Activated CD8-positive, alpha-beta memory T cell treated with anti-CD3 and anti-CD28 coated beads, Interleukin-2, amount 50 U/mL, for 48 hours (primary cell): ENCODE results near the gene RCC2.

Experiments
- DNase-seq: peaks from one replicate; pipeline ENCODE4 v3.0.0-alpha.2; 2020

The RCC2 gene

GRCh38 chr1:17369466-17369865, 70.0 kb downstream of the RCC2 start:
- no peak for DNase-seq

DNA sequence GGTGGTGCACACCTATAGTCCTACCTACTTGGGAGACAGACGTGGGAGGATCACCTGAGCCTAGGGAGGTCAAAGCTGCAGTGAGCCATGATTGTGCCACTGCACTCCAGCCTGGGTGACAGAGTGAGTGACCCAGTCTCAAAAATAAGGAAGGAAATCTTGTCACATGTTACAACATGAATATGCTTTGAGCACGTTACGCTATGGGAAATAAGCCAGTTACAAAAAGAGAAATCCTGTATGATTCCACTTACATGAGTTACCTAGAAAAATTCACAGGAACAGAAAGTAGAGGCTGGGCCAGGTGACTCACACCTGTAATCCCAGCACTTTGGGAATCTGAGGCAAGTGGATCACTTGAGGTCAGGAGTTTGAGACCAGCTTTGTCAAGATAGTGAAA, 74.2 kb downstream of the RCC2 start:
- DNase-seq, result no peak

DNA sequence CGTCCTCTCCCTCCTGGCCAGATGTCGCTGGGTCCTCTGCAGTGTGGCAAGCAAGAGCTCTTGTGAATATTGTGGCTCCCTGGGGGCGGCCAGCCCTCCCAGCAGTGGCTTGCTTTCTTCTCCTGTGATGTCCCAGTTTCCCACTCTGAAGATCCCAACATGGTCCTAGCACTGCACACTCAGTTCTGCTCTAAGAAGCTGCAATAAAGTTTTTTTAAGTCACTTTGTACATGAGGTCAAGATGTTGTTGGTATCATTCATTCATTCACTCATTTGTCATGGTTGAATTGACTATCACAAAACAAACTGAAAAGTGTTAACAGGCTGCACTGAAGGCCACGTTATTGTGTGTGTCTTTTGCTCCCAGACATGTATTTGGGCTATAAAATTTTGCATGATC, 75.7 kb downstream of the RCC2 start:
- no peak for DNase-seq

- DNase-seq, result no peak
Observed at GRCh38 chr1:17363351-17363750, 76.1 kb downstream of the RCC2 start.

GRCh38 chr1:17361687-17362086, 77.8 kb downstream of the RCC2 start:
- DNase-seq, result no peak

- DNase-seq, result no peak
Observed at GRCh38 chr1:17360272-17360956, 79.1 kb downstream of the RCC2 start.

DNA sequence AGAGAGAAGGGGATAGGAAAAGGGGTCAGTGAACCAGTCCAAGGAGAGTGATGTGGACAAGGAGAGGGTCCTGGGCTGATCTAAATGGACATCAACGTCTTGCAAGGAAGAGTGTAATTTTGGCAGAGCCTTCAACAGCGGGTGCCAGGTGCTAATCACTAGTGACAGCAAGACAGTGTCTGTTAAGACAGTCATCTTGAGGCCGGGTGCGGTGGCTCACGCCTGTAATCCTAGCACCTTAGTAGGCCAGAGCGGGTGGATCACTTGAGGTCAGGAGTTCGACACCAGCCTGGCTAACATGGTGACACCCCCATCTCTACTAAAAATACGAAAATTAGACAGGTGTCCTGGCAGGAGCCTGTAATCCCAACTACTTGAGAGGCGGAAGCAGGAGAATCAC, 79.7 kb downstream of the RCC2 start:
- no peak for DNase-seq

DNA sequence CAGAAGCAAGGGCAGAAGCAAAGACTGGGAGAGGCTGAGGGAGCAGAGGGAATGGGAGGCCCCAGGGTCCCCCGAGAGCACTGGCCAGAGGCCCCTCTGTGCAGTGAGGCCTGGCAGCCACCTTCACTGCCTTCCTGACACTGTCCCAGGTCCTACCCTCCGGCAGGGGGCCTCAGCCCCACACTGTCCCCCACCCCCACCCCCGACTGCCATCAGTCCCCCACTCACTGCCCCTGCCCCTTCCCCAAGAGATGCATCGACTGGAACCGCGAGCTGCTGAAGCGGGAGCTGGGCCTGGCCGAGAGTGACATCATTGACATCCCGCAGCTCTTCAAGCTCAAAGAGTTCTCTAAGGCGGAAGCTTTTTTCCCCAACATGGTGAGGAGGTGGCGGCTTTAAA, 80.4 kb downstream of the RCC2 start:
- no peak for DNase-seq

DNA sequence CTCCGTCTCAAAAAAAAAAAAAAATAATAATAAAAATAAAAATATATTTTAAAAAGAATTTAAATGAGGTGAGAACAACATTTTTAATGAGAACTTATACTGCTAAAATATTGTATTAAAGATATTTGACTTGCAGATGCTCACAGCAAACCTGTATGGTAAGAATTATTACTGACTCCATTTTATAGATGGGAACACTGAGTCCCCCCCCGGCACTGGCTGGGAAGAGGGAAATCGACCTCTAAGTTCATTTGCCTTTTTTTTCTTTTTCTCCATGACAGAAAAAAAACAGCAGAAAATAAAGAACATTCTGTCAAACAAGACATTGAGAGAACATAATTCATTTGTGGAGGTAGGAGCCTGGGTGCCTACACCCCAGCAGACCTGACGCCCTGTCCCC, 80.9 kb downstream of the RCC2 start:
- DNase-seq, result no peak
